ENCODE measurements around the gene PANX2. TPM values are rescaled to one million over a fixed set of nuclear protein-coding genes. Genes with fewer than 3 reads are reported as not detected.

PANX2 gene
- total and polyA plus RNA-seq, 2 experiments from 2014 or later: 0.44 to 2.1 TPM

DNA sequence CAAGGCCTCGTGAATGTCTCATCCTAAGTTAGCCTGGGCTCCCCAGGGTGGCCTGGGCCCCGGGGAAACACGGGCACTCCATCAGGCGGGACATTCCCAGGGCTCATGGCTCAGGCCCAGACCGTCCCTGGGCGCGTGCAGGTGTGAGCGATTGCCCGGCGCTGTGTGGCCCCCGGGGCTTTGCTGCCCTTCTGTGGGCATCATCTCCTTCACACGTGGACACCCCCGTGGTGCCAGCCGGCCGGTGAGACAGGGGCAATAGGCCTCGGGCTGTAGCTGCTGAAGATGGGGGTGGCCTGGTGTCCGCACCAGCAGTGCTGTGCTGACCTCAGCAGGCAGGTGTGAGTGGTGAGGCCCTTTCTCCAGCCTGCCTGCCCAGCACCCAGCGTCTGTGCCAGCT, 25.7 kb downstream of the PANX2 start:
- H3K9me3 ChIP-seq (ENCODE audit: low read depth): no peaks in the 10 kb centered on the region
- DNase-seq (ENCODE audit: low spot score): no peak
- no peak overlapping the region for H2AFZ ChIP-seq
- H3K79me2 ChIP-seq: peaks cover 21% of the 10 kb centered on the region
- H3K27ac ChIP-seq: no peak overlapping the region
- H3K9me2 ChIP-seq (replicated peaks; ENCODE audit: insufficient read depth): no peaks in the 10 kb centered on the region
- no peak overlapping the region for H3K4me3 ChIP-seq
- peaks cover 7% of the 10 kb centered on the region for H3K4me1 ChIP-seq (ENCODE audit: insufficient read depth)
- no peaks in the 10 kb centered on the region for H3K36me3 ChIP-seq (replicated peaks; ENCODE audit: insufficient read depth, low read depth)
- no peaks in the 10 kb centered on the region for H4K20me1 ChIP-seq (ENCODE audit: insufficient read depth, poor library complexity, severe bottlenecking)
- no peak overlapping the region for H3K4me2 ChIP-seq
- H3K27me3 ChIP-seq: no peaks in the 10 kb centered on the region
- TF ChIP-seq EZH2 (IDR thresholded peaks at IDR 0.05; ENCODE audit: borderline replicate concordance): no peak
- TF ChIP-seq, protein P1, sequence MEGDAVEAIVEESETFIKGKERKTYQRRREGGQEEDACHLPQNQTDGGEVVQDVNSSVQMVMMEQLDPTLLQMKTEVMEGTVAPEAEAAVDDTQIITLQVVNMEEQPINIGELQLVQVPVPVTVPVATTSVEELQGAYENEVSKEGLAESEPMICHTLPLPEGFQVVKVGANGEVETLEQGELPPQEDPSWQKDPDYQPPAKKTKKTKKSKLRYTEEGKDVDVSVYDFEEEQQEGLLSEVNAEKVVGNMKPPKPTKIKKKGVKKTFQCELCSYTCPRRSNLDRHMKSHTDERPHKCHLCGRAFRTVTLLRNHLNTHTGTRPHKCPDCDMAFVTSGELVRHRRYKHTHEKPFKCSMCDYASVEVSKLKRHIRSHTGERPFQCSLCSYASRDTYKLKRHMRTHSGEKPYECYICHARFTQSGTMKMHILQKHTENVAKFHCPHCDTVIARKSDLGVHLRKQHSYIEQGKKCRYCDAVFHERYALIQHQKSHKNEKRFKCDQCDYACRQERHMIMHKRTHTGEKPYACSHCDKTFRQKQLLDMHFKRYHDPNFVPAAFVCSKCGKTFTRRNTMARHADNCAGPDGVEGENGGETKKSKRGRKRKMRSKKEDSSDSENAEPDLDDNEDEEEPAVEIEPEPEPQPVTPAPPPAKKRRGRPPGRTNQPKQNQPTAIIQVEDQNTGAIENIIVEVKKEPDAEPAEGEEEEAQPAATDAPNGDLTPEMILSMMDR (IDR thresholded peaks at IDR 0.05; ENCODE audit: poor library complexity): no peak
- no peak for TF ChIP-seq EZH2phosphoT487 (IDR thresholded peaks at IDR 0.05; ENCODE audit: low read depth, severe bottlenecking, unreplicated experiment)
- WGBS (ENCODE audit: low lambda C conversion rate, missing lambda C conversion rate): 95% methylated on average over 18 of the region's 18 CpGs

DNA sequence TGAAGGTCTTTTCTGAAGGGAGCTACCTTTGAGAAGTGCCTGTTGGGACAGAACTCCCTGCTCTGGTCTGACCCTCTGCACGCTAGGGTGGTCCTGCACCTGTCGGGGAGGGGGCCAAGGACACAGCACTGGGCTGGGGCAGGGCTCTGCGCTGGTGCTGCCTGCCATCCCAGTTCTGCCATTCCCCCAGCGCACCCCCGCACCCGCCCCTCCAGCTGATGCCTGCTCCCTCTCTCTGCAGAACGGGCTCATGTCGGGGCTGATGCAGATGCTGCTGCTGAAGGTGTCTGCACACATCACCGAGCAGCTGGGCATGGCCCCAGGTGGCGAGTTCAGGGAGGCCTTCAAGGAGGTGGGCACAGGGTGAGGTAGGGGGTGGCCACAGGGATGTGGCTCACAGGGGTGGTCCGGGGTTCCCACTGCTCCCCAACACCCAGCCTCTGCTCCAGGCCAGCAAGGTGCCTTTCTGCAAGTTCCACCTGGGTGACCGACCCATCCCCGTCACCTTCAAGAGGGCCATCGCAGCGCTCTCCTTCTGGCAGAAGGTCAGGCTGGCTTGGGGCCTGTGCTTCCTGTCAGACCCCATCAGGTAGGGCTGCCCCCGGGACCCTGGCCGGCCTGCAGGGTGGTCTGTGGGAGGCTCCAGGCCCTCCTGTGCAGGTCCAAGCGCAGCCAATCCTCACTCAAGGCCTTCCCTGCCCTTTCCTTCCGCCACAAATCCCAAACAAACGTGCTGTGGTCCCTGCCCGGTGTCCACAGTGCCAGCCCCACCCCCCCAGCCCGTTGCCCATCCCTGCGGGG, 26.7 kb downstream of the PANX2 start:
- TF ChIP-seq, protein P1 (IDR thresholded peaks at IDR 0.05; ENCODE audit: poor library complexity): no peak
- TF ChIP-seq EZH2phosphoT487 (IDR thresholded peaks at IDR 0.05; ENCODE audit: low read depth, severe bottlenecking, unreplicated experiment) (no peak), EZH2 (IDR thresholded peaks at IDR 0.05; ENCODE audit: borderline replicate concordance) (no peak)
- Histone ChIP-seq H2AFZ (no peak overlapping the region), H3K9me2 (replicated peaks; ENCODE audit: insufficient read depth) (no peaks in the 10 kb centered on the region), H3K27ac (no peak overlapping the region), H3K9me3 (ENCODE audit: low read depth) (no peaks in the 10 kb centered on the region), H3K4me2 (no peak overlapping the region), H3K4me3 (no peak overlapping the region), H4K20me1 (ENCODE audit: insufficient read depth, poor library complexity, severe bottlenecking) (peaks cover 9% of the 10 kb centered on the region), H3K79me2 (peaks cover 21% of the 10 kb centered on the region), H3K4me1 (ENCODE audit: insufficient read depth) (peaks cover 7% of the 10 kb centered on the region), H3K27me3 (no peaks in the 10 kb centered on the region), H3K36me3 (replicated peaks; ENCODE audit: insufficient read depth, low read depth) (no peaks in the 10 kb centered on the region)
- DNase-seq (ENCODE audit: low spot score): no peak
- 95% methylated on average over 16 of the region's 23 CpGs for WGBS (ENCODE audit: low lambda C conversion rate, missing lambda C conversion rate)

DNA sequence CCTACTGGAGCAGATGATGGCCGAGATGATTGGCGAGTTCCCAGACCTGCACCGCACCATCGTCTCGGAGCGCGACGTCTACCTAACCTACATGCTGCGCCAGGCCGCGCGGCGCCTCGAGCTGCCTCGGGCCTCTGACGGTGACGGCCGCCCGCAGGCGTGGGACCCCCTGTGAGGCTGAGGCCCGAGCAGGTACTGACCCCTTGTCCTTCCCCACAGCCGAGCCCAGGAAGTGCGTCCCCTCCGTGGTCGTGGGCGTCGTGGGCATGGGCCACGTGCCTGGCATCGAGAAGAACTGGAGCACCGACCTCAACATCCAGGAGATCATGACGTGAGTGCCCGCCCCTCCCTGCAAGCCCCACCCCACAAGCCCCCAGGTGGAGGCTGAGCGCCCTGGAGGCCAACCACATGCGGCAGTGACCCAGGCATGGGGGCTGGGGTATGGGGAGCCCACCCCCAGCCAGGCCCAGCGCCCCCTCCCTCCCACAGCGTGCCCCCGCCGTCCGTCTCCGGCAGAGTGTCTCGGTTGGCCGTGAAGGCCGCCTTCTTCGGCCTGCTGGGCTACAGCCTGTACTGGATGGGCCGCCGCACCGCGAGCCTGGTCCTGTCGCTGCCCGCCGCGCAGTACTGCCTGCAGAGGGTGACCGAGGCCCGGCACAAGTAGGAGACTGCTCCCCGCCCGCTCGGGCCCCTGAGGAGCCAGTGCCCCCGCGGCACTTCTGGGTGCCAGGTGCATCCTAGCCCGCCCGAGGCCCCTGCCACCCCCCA, 27.5 kb downstream of the PANX2 start:
- H3K4me3 ChIP-seq: no peak overlapping the region
- H3K4me1 ChIP-seq (ENCODE audit: insufficient read depth): peaks cover 15% of the 10 kb centered on the region
- H3K27me3 ChIP-seq: no peaks in the 10 kb centered on the region
- no peaks in the 10 kb centered on the region for H3K9me3 ChIP-seq (ENCODE audit: low read depth)
- no peak for TF ChIP-seq EZH2phosphoT487 (IDR thresholded peaks at IDR 0.05; ENCODE audit: low read depth, severe bottlenecking, unreplicated experiment)
- TF ChIP-seq, protein P1 (IDR thresholded peaks at IDR 0.05; ENCODE audit: poor library complexity): no peak
- TF ChIP-seq EZH2 (IDR thresholded peaks at IDR 0.05; ENCODE audit: borderline replicate concordance): no peak
- H3K9me2 ChIP-seq (replicated peaks; ENCODE audit: insufficient read depth): no peaks in the 10 kb centered on the region
- no peak overlapping the region for H3K27ac ChIP-seq
- no peak for DNase-seq (ENCODE audit: low spot score)
- WGBS (ENCODE audit: low lambda C conversion rate, missing lambda C conversion rate): 99% methylated on average over 36 of the region's 61 CpGs
- H2AFZ ChIP-seq: no peak overlapping the region
- H3K36me3 ChIP-seq (replicated peaks; ENCODE audit: insufficient read depth, low read depth): no peaks in the 10 kb centered on the region
- H3K79me2 ChIP-seq: peaks cover 22% of the 10 kb centered on the region
- peaks cover 17% of the 10 kb centered on the region for H4K20me1 ChIP-seq (ENCODE audit: insufficient read depth, poor library complexity, severe bottlenecking)
- no peak overlapping the region for H3K4me2 ChIP-seq
